B cell (primary cell): ENCODE measurements around the gene HOTAIR. TPM values are rescaled to one million over a fixed set of nuclear protein-coding genes. Genes with fewer than 3 reads are reported as not detected.

Source experiments
- ATAC-seq: fragments of 200-7000 bp; cut with Tn5 transposase; one replicate; pipeline ENCODE4 v1.10.0; 2021; ENCODE audit warnings: low read depth, mild to moderate bottlenecking, moderate number of reproducible peaks, moderate library complexity
- CTCF ChIA-PET: fragments of 350-600 bp; sonication (Branson Sonifier 250); formaldehyde crosslinking; loops from one replicate; lab custom pipeline; 2021; ENCODE audit warnings: antibody characterized with exemption, inconsistent platforms; lab: Charles Lee
- POLR2A ChIA-PET: fragments of 350-600 bp; sonication (Branson Sonifier 250); formaldehyde crosslinking; loops from one replicate; lab custom pipeline; 2021; ENCODE audit warnings: antibody characterized with exemption; lab: Charles Lee
- DNase-seq: peaks from one replicate; pipeline ENCODE4 v3.0.0; 2013
- H2AFZ ChIP-seq: 2 replicates; pipeline ENCODE4 v1.6.1; 2012; ENCODE audit warnings: mild to moderate bottlenecking, low read depth, low read length; ENCODE audit not compliant: insufficient read depth, poor library complexity, severe bottlenecking
- H3K27ac ChIP-seq, 2 donors: 1 replicate in 1 of 2; 2 replicates in 1 of 2; pipeline ENCODE4 v1.5.1; 2012 to 2013; ENCODE audit warnings: low read length in 2 of 2, mild to moderate bottlenecking in 2 of 2, moderate library complexity in 1 of 2
- H3K27me3 ChIP-seq, 4 experiments: fragments of 200-600 bp in 1 of 4; sonication (generic) in 1 of 4; replicated peaks in 1 of 4; 1 replicate in 2 of 4; 2 replicates in 2 of 4; pipeline versions ENCODE4 v1.6.1 to v1.7.0; 2013 to 2016; ENCODE audit warnings: low read length in 3 of 4, mild to moderate bottlenecking in 2 of 4, mixed read lengths in 1 of 4, moderate library complexity in 1 of 4; ENCODE audit not compliant: insufficient read depth in 4 of 4, control insufficient read depth in 3 of 4; ENCODE audit errors: control extremely low read depth in 1 of 4
- H3K36me3 ChIP-seq, 2 experiments: replicated peaks in 1 of 2; 1 replicate in 1 of 2; 2 replicates in 1 of 2; pipeline versions ENCODE4 v1.6.1 to v1.7.1; 2013; ENCODE audit warnings: low read length in 1 of 2; ENCODE audit not compliant: insufficient read depth in 2 of 2, control insufficient read depth in 1 of 2; ENCODE audit errors: control extremely low read depth in 1 of 2, extremely low read depth in 1 of 2
- H3K4me1 ChIP-seq, 2 donors: fragments of 200-600 bp in 1 of 2; sonication (generic) in 1 of 2; 1 replicate in 1 of 2; 2 replicates in 1 of 2; pipeline versions ENCODE4 v1.5.1 to v1.6.1; 2013 to 2017; ENCODE audit warnings: low read length in 2 of 2; ENCODE audit not compliant: control insufficient read depth in 2 of 2, insufficient read depth in 2 of 2
- H3K4me2 ChIP-seq: replicated peaks from 2 replicates; pipeline ENCODE3; 2012; ENCODE audit warnings: mild to moderate bottlenecking, low read depth, low read length; ENCODE audit not compliant: poor library complexity, severe bottlenecking
- H3K4me3 ChIP-seq, 5 experiments: fragments of 200-600 bp in 1 of 5; sonication (generic) in 1 of 5; 1 replicate in 3 of 5; 2 replicates in 2 of 5; pipeline versions ENCODE4 v1.5.1 to v1.7.0; 2011 to 2016; ENCODE audit warnings: low read length in 4 of 5, mild to moderate bottlenecking in 4 of 5, low read depth in 2 of 5, control low read depth in 1 of 5, moderate library complexity in 1 of 5; ENCODE audit not compliant: insufficient read depth in 1 of 5; ENCODE audit errors: control extremely low read depth in 1 of 5, extremely low read depth in 1 of 5
- H3K79me2 ChIP-seq: fragments of 200-600 bp; sonication (generic); one replicate; pipeline ENCODE4 v1.6.0; 2016; ENCODE audit warnings: low read length; ENCODE audit not compliant: control insufficient read depth, insufficient read depth
- H3K9ac ChIP-seq: fragments of 200-600 bp; sonication (generic); 2 replicates; pipeline ENCODE4 v1.6.1; 2017; ENCODE audit warnings: mild to moderate bottlenecking, low read length, moderate library complexity
- H3K9me3 ChIP-seq, 3 donors: one replicate each; pipeline versions ENCODE4 v1.6.1 to v1.7.1; 2013; ENCODE audit warnings: low read length in 2 of 3; ENCODE audit not compliant: control insufficient read depth in 2 of 3, insufficient read depth in 1 of 3; ENCODE audit errors: control extremely low read depth in 1 of 3
- H4K20me1 ChIP-seq: 2 replicates; pipeline ENCODE4 v1.6.0; 2012; ENCODE audit warnings: mild to moderate bottlenecking, low read length; ENCODE audit not compliant: insufficient read depth, control insufficient read depth, poor library complexity, severe bottlenecking
- H3K27ac Mint-ChIP-seq: one replicate; pipeline ENCODE4 v1.8.0; 2021; ENCODE audit warnings: mixed read lengths
- H3K27me3 Mint-ChIP-seq: one replicate; pipeline ENCODE4 v1.8.0; 2021; ENCODE audit warnings: mixed read lengths
- H3K4me1 Mint-ChIP-seq: one replicate; pipeline ENCODE4 v1.8.0; 2021; ENCODE audit warnings: mixed read lengths
- H3K4me3 Mint-ChIP-seq: one replicate; pipeline ENCODE4 v1.8.0; 2021; ENCODE audit warnings: mixed read lengths
- H3K9me3 Mint-ChIP-seq: one replicate; pipeline ENCODE4 v1.8.0; 2022; ENCODE audit warnings: mixed read lengths; ENCODE audit not compliant: insufficient read depth
- CTCF ChIP-seq: fragments of 200-600 bp; IDR thresholded peaks from one replicate; pipeline ENCODE4 v1.8.0; 2022; ENCODE audit warnings: antibody characterized with exemption, mild to moderate bottlenecking
- EZH2 ChIP-seq: IDR thresholded peaks from 2 replicates; pipeline ENCODE4 v1.6.1; 2012; ENCODE audit warnings: borderline replicate concordance, low read depth, mild to moderate bottlenecking, moderate library complexity, low read length; ENCODE audit not compliant: insufficient read depth, poor library complexity, severe bottlenecking
- WGBS: methylation state at CpG from one replicate; pipeline ENCODE4 v1.1.5; 2013; ENCODE audit warnings: missing lambda C conversion rate; ENCODE audit not compliant: insufficient coverage; 5-methylcytosine and 5-hydroxymethylcytosine counted together
- intact Hi-C: fragments of 100-400 bp; cut with micrococcal nuclease; formaldehyde crosslinking; loops from one replicate; pipeline ENCODE4 v1.10.0; 2022
- polyA plus RNA-seq: library from polyadenylated mRNA; depleted of rRNA; stranded (reverse); fragments of >200 nt; gene quantifications from 2 replicates; pipeline ENCODE4 v1.2.3, GENCODE V29; 2012
- total RNA-seq, 2 donors: library from RNA; stranded (reverse); fragments of 120-200 nt in 1 of 2; gene quantifications; 1 replicate in 1 of 2; 2 replicates in 1 of 2; pipeline versions ENCODE4 v1.2.3 to v1.2.4, GENCODE V29; 2013 to 2022

The HOTAIR gene
- total and polyA plus RNA-seq, 2 donors (not counting 1 experiment from before 2014, with no cell fraction given): not detected

- Mint-ChIP-seq H3K4me1 (peaks cover 28% of the 10 kb centered on the region), H3K4me3 (peak overlapping the region; percentile 13), H3K27ac (peak overlapping the region; percentile 20), H3K27me3 (peaks cover 89% of the 10 kb centered on the region), H3K9me3 (no peaks in the 10 kb centered on the region)
- CTCF ChIA-PET: interaction anchor here (0.9 to 5.0 kb wide), 5 partner anchors 15 to 208 kb away, joined by 3 to 20 read pairs (median 5); partner anchors contain the start of gene HOXC10
- no peak overlapping the region for H2AFZ ChIP-seq
- no peaks in the 10 kb centered on the region for H4K20me1 ChIP-seq
- H3K9ac ChIP-seq: no peak overlapping the region
- POLR2A ChIA-PET: no interaction called here
- H3K27ac ChIP-seq: no peak overlapping the region
- no peak for DNase-seq
- peak overlapping the region; percentile 29 for H3K4me2 ChIP-seq
- peaks cover 0 to 66% (median 0%) of the 10 kb centered on the region in 3 donors for H3K9me3 ChIP-seq
- 12% methylated on average over 22 of the region's 35 CpGs for whole genome bisulfite sequencing
- TF ChIP-seq CTCF: no peak
- no peak for ATAC-seq
- no peaks in the 10 kb centered on the region for H3K36me3 ChIP-seq
- H3K4me1 ChIP-seq: peaks cover 34 to 65% of the 10 kb centered on the region in 2 donors
- H3K27me3 ChIP-seq: peaks cover 0 to 99% (median 85%) of the 10 kb centered on the region in 4 experiments
- no peaks in the 10 kb centered on the region for H3K79me2 ChIP-seq
- peak overlapping the region in 1 of 5 experiments; percentile 4 for H3K4me3 ChIP-seq
- intact Hi-C loops: loop anchor here (5.0 to 10.0 kb wide), 3 partner anchors 33 to 365 kb away; partner anchors contain the start of genes GPR84, HOXC12 and HOXC5
Observed at GRCh38 chr12:53999559-54000115, 24.9 kb upstream of the HOTAIR start.

GRCh38 chr12:53998900-53999236 is 24.1 kb upstream of the HOTAIR start:
- ChIA-PET CTCF (interaction anchor here (0.9 to 5.0 kb wide), 4 partner anchors 14 to 208 kb away, joined by 3 to 20 read pairs (median 10); partner anchors contain the start of gene HOXC10), POLR2A (no interaction called here)
- ATAC-seq: no peak
- no peak overlapping the region for H3K4me2 ChIP-seq
- DNase-seq: no peak
- no peaks in the 10 kb centered on the region for H3K79me2 ChIP-seq
- no peaks in the 10 kb centered on the region for H3K36me3 ChIP-seq
- no peak overlapping the region for H3K9ac ChIP-seq
- intact Hi-C loops: loop anchor here (5.0 kb wide), 2 partner anchors 33 to 47 kb away; partner anchors contain the start of genes HOXC12 and HOXC5
- no peak for TF ChIP-seq CTCF
- TF ChIP-seq EZH2: no peak
- no peaks in the 10 kb centered on the region for H4K20me1 ChIP-seq
- peaks cover 37 to 66% of the 10 kb centered on the region in 2 donors for H3K4me1 ChIP-seq
- peaks cover 32% of the 10 kb centered on the region for H3K4me1 Mint-ChIP-seq
- H3K9me3 Mint-ChIP-seq: no peaks in the 10 kb centered on the region
- H3K27me3 Mint-ChIP-seq: peaks cover 86% of the 10 kb centered on the region
- no peak overlapping the region for H3K4me3 Mint-ChIP-seq
- H3K27me3 ChIP-seq: peaks cover 0 to 99% (median 83%) of the 10 kb centered on the region in 4 experiments
- no peak overlapping the region for H3K27ac Mint-ChIP-seq
- WGBS: 16% methylated on average over 6 of the region's 13 CpGs
- H3K27ac ChIP-seq: no peak overlapping the region
- H3K4me3 ChIP-seq: no peak overlapping the region
- H2AFZ ChIP-seq: no peak overlapping the region
- H3K9me3 ChIP-seq: peaks cover 0 to 67% (median 0%) of the 10 kb centered on the region in 3 donors
